ENCODE results near the gene PPFIA1. TPM values are rescaled to one million over a fixed set of nuclear protein-coding genes. Genes with fewer than 3 reads are reported as not detected.

PPFIA1 gene
- total RNA-seq: 14.4 and 15.1 TPM in 2 replicates

DNA sequence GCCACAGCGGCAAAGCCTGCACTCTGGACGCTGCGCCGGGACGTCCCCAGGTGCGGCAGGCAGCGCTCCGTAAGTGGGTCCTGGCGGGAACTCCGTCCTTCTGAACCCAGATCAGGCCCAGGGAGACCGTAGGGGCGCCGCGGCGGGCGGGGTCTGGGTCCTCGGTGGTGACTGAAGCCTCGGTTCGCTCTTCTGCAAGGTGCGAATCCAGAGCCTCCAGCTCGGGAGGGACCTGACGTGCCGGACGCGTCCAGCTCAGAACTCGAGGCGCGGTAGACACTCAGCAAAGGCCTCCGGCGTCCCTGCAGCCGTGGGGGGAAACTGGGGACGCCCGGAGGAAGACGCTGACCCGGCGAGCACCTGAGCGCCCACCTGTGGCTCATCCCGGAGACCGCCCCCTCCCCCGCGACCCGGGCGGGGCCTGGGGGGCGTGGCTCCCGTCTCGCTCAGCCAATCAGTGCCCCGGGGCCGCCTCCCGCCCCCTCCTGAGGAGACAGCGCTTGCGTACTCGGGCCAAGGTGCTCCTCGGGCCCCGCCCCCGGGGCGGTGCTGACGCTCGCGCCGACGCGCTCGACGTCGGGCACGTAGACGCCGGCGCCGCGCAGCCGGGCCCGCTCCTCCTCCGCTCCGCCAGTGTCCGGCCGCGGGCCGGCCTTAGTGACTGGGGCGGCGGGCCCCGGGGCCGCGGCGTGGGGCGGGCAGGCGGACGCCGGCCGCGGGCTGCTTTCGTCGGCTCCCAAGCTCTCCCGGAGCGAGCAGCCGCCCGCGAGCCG is at the start of gene PPFIA1:
TSS of gene PPFIA1 (plus strand) at position 587 of the 773 bp plus-strand sequence. CDS start 1,483 bp downstream, outside the sequence.

DNA sequence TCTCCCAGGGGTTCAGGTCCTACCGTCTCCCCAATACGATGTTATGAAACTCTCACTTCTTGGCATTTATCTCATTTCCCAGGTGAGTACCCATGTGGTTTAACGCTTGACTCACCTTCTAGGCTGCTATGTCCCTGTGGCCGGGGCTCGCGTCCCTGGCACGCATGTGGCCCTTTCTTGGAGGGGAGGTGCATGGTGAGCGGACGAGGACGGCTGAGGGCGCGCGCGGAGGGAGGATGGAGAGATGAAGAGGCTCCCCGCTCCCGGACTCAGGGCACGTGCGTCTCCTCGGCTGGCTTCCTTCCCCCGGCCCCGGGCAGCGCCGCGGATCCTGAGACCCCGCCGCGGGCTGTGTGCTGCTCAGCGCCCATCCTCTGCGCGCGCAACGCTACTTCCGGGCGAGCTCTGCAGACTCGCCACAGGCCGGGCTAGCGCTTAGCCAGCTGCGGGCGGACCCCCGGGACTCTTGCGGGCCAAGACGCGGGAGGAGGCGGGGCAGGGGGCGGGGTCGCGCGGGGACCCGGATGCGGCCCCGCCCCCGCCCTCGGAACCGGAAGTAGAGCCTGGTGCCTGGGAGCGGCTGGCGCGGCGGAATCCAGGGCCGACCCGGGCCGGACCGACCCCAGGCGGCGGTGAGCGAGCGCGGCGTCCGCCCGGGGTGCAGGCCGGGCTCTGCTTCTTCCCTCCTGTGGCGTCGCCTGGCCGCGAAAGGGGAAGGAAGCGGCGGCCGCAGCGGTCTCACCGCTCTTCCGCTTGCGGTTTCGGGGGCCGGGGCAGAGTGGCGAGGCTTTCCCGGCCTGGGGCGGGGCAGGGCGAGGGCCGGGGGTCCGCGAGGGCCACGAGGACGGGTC is 127.7 kb downstream of the PPFIA1 start, which contains the start of gene CTTN:
TSS of gene CTTN (plus strand) at position 547 of the 851 bp plus-strand sequence. CDS start 8,769 bp downstream, outside the sequence.

Other genes starting within 250 kb of the PPFIA1 start
- not detected in 2 replicates for gene ANO1, start 192.4 kb upstream of the PPFIA1 start, total RNA-seq
- 27.2 and 32.1 TPM in 2 replicates for gene FADD, start 67.4 kb upstream of the PPFIA1 start, total RNA-seq
- 117 and 125 TPM in 2 replicates for gene CTTN, start 127.8 kb downstream of the PPFIA1 start, total RNA-seq